ENCODE results near the gene TSC22D3.

- no peak for TF ChIP-seq POLR2A (IDR thresholded peaks at IDR 0.05)
- TF ChIP-seq CTCF (IDR thresholded peaks at IDR 0.05), result no peak
- TF ChIP-seq POLR2AphosphoS5 (IDR thresholded peaks at IDR 0.05), result no peak
- TF ChIP-seq EP300 (IDR thresholded peaks at IDR 0.05), result no peak
These were observed 22.4 kb downstream of the TSC22D3 start for GRCh38 chrX:107753187-107753586.

Data from stomach (tissue), 4 donors.